Fibroblast of lung (primary cell): Measurements from ENCODE around the gene CARD19.

ENCODE experiments used
- EZH2 ChIP-seq: IDR thresholded peaks from 2 replicates; pipeline ENCODE4 v1.5.1; 2012; ENCODE audit warnings: low read length, control low read depth, mild to moderate bottlenecking; ENCODE audit errors: missing control alignments
- TF ChIP-seq, protein P1 (sequence below), 2 donors: IDR thresholded peaks in 1 of 2; conservative IDR thresholded peaks in 1 of 2; 1 replicate in 1 of 2; 2 replicates in 1 of 2; pipeline ENCODE4 v1.5.1; 2011 to 2012; ENCODE audit warnings: low read length in 2 of 2, control low read depth in 1 of 2, inconsistent platforms in 1 of 2, low read depth in 1 of 2, mild to moderate bottlenecking in 1 of 2

GRCh38 chr9:93072383-93072795, 23.6 kb upstream of the CARD19 start:
- TF ChIP-seq, protein P1, sequence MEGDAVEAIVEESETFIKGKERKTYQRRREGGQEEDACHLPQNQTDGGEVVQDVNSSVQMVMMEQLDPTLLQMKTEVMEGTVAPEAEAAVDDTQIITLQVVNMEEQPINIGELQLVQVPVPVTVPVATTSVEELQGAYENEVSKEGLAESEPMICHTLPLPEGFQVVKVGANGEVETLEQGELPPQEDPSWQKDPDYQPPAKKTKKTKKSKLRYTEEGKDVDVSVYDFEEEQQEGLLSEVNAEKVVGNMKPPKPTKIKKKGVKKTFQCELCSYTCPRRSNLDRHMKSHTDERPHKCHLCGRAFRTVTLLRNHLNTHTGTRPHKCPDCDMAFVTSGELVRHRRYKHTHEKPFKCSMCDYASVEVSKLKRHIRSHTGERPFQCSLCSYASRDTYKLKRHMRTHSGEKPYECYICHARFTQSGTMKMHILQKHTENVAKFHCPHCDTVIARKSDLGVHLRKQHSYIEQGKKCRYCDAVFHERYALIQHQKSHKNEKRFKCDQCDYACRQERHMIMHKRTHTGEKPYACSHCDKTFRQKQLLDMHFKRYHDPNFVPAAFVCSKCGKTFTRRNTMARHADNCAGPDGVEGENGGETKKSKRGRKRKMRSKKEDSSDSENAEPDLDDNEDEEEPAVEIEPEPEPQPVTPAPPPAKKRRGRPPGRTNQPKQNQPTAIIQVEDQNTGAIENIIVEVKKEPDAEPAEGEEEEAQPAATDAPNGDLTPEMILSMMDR (conservative IDR thresholded peaks at IDR 0.05 in 1 of 2, IDR thresholded peaks at IDR 0.05 in 1 of 2; ENCODE audit: low read depth in 1 of 2, low read length in 2 of 2), result no peak
- TF ChIP-seq EZH2, result no peak
